ENCODE measurements around the gene EHHADH. TPM values are rescaled to one million over a fixed set of nuclear protein-coding genes. Genes with fewer than 3 reads are reported as not detected.

Gene EHHADH
- total and polyA plus RNA-seq, 2 experiments from 2014 or later = 2.5 to 6.0 TPM

DNA sequence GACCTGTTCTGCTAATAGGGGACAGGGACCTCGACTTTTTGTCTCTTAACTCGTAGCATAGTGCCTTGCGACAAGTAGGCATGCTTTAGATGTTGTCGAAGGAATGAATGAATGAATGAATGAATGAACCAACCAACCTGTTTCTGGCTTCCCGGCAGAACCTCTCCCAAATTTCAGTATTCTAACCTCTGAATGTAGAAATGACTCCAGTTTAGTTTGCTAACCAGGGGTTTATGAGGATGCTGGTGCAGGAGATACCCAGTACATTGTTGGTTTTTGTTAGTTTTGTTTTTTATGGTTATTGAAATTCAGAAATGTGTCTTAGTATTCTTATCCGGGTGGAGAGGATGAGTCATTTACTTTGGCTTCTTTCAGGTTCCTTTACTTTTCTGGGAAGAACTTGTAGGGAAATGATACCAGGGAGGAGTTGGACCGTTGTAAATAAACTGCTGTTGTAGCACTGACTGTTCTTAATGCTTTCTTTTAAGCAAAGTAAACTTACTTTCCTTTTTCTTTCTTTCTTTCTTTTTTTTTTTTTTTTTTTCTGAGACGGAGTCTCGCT is 29.6 kb upstream of the EHHADH start (continued):
- TF ChIP-seq, protein P1, sequence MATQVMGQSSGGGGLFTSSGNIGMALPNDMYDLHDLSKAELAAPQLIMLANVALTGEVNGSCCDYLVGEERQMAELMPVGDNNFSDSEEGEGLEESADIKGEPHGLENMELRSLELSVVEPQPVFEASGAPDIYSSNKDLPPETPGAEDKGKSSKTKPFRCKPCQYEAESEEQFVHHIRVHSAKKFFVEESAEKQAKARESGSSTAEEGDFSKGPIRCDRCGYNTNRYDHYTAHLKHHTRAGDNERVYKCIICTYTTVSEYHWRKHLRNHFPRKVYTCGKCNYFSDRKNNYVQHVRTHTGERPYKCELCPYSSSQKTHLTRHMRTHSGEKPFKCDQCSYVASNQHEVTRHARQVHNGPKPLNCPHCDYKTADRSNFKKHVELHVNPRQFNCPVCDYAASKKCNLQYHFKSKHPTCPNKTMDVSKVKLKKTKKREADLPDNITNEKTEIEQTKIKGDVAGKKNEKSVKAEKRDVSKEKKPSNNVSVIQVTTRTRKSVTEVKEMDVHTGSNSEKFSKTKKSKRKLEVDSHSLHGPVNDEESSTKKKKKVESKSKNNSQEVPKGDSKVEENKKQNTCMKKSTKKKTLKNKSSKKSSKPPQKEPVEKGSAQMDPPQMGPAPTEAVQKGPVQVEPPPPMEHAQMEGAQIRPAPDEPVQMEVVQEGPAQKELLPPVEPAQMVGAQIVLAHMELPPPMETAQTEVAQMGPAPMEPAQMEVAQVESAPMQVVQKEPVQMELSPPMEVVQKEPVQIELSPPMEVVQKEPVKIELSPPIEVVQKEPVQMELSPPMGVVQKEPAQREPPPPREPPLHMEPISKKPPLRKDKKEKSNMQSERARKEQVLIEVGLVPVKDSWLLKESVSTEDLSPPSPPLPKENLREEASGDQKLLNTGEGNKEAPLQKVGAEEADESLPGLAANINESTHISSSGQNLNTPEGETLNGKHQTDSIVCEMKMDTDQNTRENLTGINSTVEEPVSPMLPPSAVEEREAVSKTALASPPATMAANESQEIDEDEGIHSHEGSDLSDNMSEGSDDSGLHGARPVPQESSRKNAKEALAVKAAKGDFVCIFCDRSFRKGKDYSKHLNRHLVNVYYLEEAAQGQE (IDR thresholded peaks at IDR 0.05; ENCODE audit: unreplicated experiment) = no peak
- TF ChIP-seq ZNF114 (CRISPR knock-in tag; IDR thresholded peaks at IDR 0.05) = no peak
- TF ChIP-seq, protein P2, sequence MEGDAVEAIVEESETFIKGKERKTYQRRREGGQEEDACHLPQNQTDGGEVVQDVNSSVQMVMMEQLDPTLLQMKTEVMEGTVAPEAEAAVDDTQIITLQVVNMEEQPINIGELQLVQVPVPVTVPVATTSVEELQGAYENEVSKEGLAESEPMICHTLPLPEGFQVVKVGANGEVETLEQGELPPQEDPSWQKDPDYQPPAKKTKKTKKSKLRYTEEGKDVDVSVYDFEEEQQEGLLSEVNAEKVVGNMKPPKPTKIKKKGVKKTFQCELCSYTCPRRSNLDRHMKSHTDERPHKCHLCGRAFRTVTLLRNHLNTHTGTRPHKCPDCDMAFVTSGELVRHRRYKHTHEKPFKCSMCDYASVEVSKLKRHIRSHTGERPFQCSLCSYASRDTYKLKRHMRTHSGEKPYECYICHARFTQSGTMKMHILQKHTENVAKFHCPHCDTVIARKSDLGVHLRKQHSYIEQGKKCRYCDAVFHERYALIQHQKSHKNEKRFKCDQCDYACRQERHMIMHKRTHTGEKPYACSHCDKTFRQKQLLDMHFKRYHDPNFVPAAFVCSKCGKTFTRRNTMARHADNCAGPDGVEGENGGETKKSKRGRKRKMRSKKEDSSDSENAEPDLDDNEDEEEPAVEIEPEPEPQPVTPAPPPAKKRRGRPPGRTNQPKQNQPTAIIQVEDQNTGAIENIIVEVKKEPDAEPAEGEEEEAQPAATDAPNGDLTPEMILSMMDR (conservative IDR thresholded peaks at IDR 0.05; ENCODE audit: low read depth in 2 of 2) = no peak
- TF ChIP-seq CREB1 (CRISPR knock-in tag; IDR thresholded peaks at IDR 0.05; ENCODE audit: low read depth) = no peak

DNA sequence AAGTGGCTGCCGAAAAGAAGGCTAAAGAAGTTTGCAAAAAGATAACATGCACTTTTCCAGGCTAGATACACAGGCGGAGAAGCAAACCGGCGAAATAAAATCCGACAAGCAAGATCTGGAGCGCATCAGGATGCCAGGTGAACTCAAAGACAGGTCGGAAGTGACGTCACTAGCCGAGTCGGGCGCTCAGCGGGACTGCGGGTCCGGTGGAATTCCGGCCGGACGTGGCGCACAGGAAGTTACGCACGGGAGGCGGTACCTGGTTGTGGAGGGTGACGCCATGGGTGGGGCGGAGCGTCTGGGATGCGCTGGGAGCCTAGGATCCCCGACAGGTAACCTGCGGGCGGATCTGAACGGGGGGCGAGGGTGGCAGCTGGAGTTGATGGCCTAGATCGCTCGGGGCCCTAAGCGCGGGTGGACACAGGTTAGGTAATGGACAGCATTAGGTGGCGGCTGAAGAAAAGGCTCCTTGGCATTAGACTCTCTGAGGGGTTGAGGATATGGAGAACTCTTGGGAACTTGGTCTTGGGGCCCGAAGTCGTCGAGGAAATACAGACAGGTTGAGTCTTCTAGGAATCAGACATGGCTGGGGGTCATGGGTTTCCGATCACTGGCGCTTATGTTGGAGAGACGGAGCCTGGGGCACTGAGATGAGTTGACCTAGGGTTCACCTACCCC is 29.0 kb upstream of the EHHADH start:
- Histone ChIP-seq H3K4me2 (peak overlapping the region; percentile 84), H4K20me1 (replicated peaks; ENCODE audit: insufficient read depth) (no peaks in the 10 kb centered on the region), H3K4me3 (peak overlapping the region; percentile 65), H3K79me2 (replicated peaks; ENCODE audit: insufficient read depth) (peaks cover 11% of the 10 kb centered on the region; the same call in 1 of the 2 replicates), H3K4me1 (ENCODE audit: insufficient read depth) (no peaks in the 10 kb centered on the region), H3F3A (replicated peaks; ENCODE audit: low read depth) (no peaks in the 10 kb centered on the region), H3K27me3 (ENCODE audit: insufficient read depth) (no peaks in the 10 kb centered on the region), H2AFZ (peak overlapping the region; percentile 58; the same call in 1 of the 2 replicates), H3K27ac (ENCODE audit: low read depth) (peak overlapping the region; percentile 86; the same call in 1 of the 2 replicates), H3K36me3 (ENCODE audit: insufficient read depth) (no peaks in the 10 kb centered on the region), H3K9me2 (ENCODE audit: insufficient read depth) (no peaks in the 10 kb centered on the region)
- H3K36me3 Mint-ChIP-seq (ENCODE audit: low read depth) = no peaks in the 10 kb centered on the region
- H3K27ac Mint-ChIP-seq = peak overlapping the region; percentile 95
- peak; percentile 99 for ATAC-seq
- H3K4me3 Mint-ChIP-seq = peak overlapping the region; percentile 97
- TF ChIP-seq, protein P3, sequence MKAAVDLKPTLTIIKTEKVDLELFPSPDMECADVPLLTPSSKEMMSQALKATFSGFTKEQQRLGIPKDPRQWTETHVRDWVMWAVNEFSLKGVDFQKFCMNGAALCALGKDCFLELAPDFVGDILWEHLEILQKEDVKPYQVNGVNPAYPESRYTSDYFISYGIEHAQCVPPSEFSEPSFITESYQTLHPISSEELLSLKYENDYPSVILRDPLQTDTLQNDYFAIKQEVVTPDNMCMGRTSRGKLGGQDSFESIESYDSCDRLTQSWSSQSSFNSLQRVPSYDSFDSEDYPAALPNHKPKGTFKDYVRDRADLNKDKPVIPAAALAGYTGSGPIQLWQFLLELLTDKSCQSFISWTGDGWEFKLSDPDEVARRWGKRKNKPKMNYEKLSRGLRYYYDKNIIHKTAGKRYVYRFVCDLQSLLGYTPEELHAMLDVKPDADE (IDR thresholded peaks at IDR 0.05) = peak; percentile 93
- peak; percentile 99 for TF ChIP-seq CREB1 (CRISPR knock-in tag; IDR thresholded peaks at IDR 0.05; ENCODE audit: low read depth)
- peak; percentile 94 for TF ChIP-seq POLR2AphosphoS5 (IDR thresholded peaks at IDR 0.05; ENCODE audit: low read depth)
- no peak for TF ChIP-seq ZNF114 (CRISPR knock-in tag; IDR thresholded peaks at IDR 0.05)
- H3K27me3 Mint-ChIP-seq (ENCODE audit: insufficient read depth, low read depth, poor library complexity) = peaks cover 5% of the 10 kb centered on the region
- H3K9me3 Mint-ChIP-seq = no peaks in the 10 kb centered on the region; the same call in 2 of the 3 replicates
- peaks cover 7% of the 10 kb centered on the region for H3K4me1 Mint-ChIP-seq
- peak; percentile 100 for DNase-seq (ENCODE audit: low spot score)

All from GM23338 (cell line).